Measurements from ENCODE around the gene COMMD1.
"Not testable (repeated sequence)": the region's sequence is repeated elsewhere in the genome, so short reads cannot be mapped to it uniquely, and the experiment has no call there.

Gene COMMD1

DNA sequence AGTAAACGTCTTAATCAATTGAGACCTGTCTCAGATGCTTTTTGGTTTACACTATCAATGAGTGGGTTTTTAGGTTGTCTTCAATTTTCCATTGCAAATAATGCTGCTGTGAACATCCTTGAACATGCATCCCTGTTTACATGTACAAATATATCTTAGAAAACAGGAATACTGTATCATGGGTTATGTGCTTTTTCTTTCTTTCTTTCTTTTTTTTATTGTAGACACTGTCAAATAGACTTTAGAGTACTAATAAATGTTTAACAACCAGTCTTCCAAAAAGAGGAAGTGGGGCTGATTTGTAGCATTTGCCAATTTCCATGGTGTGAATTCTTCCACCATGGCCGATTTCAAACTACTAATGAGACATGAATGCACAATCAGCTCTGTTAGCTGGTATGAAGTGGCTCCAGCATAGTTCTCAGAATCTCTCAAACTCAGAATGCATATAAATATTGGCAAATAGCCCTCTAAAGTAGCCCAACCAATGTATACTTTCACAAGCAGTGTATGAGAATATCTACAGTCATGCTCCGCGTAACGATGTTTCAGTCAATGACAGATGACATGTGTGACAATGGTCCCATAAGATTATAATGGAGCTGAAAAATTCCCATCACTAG, 240.1 kb downstream of the COMMD1 start:
- DNase-seq = no peak

DNA sequence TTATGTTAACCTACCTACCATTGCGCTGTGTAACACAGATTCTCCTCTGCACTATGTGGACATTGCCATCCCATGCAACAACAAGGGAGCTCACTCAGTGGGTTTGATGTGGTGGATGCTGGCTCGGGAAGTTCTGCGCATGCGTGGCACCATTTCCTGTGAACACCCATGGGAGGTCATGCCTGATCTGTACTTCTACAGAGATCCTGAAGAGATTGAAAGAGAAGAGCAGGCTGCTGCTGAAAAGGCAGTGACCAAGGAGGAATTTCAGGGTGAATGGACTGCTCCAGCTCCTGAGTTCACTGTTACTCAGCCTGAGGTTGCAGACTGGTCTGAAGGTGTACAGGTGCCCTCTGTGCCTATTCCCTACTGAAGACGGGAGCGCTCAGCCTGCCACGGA, 241.3 kb downstream of the COMMD1 start:
- DNase-seq = not testable (repeated sequence)

DNA sequence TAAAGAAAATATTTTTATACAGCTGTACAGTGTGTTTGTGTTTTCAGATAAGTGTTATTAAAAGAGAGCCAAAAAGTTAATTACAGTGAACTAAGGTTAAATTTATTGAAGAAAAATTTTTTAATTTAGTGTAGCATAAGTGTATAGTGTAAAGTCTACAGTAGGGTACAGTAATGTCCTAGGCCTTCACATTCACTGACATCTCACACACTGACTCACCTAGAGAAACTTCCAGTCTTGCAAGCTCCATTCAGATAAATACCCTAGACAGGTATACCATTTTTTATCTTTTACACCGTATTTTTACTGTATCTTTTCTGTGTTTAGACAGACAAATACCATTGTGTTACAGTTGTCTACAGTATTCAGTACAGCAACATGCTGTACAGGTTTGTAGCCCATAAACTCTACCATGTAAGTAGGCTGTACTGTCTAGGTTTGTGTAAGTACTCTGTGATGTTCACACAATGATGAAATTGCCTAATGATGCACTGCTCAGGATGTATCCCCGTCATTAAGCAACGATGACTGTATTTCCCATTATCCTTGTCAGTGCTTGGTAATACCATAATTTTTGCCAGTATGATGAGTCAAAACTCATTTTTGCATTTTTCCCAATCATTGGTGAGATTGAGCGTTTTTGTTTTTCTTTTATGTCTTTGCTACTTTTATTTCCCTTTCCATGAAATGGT, 242.3 kb downstream of the COMMD1 start:
- DNase-seq = no peak

DNA sequence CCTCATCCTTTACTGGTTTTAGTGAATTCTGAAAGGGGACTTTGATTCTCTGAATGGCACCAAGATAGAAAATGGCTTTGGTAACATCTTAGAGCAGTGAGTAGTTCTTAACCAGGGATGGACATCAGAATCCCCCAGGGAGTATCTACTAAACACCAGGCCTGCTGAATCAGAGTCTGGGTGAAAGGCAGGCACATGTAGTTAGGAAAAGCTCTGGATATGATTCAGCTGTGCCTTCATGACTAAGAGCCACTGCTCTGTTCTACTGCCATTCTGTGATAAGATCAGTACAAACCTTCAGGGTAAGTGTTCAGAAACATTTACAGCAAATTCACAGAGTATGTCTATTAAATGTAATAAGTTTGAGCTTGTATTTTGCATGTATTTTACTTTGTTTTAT, 244.2 kb downstream of the COMMD1 start:
- no peak for DNase-seq

DNA sequence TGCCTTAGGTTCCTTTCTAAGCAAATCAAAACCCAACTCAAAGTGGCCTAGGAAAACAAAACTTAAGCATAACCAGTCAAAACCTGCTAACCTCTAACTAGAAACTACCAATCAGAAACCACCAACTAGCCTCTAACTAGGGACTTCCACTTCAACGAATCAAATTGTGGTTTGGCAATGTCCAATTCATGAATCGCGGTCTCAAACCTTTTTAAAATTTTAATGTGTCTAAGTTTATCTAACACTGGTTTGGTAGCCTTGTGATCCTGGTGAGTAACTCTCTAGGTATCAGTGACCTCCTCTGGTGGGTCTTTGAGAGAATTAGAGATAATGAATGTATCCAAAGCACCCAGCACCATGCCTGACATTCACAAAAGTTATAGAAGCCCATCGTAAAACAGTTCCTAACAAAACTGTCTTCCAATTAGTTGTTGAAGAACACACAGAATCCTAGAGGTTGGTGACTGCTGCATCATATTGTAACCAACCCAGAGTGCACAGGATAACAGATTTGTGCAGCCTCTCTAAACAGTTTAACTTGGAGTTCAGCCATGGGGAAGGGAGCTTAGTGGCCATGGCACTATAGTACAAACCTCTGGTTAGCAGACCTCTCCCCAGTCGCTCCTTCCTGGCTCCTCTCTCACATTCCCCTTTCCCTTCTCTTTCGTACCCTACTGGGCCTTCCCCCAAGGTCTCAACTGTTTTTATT, 245.3 kb downstream of the COMMD1 start:
- DNase-seq = no peak

DNA sequence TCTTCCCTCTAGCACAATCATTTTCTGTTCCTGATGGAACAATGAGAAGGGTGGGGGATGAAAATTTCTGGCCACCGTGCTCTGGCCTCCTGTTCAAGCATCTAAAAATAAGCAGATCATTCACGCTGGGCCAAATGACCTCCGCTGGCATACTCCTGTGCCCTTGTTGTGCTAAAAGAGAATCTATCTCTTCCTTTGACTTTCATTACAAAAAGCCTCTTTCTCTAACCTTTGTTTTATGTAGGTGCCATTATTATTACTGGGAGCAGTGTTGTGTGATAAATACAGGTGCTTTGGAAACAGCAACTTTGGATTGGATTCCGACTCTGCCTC, 245.8 kb downstream of the COMMD1 start:
- no peak for DNase-seq

DNA sequence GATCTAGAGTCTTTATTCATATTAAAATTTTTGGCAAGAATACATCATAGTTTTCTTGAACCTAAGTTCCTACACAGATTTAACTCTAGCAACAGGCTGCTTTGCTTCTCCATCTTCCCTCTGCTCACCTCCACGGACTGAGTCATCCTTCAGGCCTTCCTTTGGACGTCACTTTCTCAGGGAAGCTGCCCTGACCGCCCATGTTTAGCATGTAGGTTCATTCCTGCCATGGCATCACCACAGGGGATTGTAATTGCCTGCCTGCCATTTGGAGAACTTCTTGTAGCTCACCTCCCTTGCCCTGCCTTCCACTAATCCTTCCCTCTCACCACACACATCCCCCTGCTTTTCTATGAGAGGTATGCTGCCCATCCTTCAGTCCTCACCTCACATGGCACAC, 246.5 kb downstream of the COMMD1 start:
- DNase-seq = no peak

DNA sequence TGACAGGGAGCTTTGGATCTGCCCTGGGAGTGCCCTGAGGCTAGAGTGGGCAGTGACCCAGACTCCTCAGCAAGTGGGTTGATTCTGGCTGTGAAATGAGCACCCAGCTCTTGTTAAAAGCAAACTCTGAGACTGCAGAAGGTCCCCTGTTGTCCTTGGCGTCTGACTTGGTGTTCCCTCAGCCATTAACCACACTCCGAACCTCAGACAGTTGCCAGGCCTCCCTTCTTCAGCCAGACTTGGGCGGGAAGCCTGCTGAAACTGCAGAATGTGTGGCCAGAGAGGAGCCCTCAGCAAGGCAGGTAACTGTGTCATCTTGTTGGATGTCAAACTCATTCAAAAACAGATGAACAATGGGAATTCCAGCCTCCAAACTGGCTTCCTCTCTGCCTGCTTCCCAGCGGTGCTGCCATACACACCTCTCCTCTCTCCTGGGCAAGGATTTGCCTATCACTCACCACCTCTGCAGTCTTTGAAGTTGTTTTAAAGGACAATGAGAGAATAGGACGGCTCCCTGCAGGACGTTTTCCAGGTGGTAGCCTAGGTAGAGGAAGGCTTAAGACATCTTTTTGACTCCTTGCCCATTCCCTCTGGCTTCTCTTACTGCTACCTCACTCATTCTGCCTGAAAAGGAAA, 251.5 kb downstream of the COMMD1 start:
- no peak for DNase-seq

DNA sequence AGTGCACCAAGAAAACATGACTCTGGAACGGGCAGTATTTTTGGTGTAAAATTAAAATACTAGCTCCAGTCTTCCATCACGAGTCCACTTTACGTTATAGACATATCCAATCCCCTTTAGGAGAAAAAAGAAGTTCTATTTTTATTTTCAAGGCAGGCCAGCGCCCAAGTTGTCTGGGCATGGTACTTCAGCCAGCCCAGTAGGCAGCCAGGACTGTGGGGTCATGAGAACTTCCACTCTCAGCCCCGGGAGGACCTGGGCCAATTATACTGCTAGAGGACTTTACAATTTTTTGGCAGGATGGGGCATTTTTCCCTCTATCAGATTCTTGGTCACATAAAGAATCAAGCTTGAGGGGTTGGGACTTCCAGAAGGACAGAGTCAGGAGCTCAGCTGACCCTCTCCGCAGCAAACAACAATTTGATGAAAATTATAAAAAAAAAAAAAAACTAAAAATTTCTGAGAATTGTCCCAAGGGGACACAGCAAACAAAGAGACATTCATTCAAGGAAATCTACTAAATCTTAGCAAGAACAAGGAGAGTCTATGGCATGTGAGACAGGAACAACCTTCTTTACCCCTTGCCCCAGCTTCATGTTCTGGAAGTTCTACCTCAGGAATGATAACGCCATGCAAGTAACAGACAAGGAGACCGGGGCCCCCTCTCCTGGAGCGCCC, 253.1 kb downstream of the COMMD1 start:
- no peak for DNase-seq

DNA sequence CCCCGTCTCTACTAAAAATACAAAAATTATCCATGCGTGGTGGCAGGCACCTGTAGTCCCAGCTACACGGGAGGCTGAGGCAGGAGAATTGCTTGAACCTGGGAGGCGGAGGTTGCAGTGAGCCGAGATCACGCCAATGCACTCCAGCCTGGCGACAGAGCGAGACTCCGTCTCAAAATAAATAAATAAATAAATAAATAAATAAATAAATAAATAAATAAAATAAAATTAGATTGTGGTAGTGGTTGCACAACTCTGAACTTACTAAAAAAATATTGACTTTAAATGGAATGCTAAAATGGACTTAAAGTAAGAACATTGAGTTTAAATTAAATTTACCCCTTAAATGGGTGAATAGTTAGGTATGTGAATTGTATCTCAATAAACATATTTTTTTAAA, 255.2 kb downstream of the COMMD1 start:
- not testable (repeated sequence) for DNase-seq

DNA sequence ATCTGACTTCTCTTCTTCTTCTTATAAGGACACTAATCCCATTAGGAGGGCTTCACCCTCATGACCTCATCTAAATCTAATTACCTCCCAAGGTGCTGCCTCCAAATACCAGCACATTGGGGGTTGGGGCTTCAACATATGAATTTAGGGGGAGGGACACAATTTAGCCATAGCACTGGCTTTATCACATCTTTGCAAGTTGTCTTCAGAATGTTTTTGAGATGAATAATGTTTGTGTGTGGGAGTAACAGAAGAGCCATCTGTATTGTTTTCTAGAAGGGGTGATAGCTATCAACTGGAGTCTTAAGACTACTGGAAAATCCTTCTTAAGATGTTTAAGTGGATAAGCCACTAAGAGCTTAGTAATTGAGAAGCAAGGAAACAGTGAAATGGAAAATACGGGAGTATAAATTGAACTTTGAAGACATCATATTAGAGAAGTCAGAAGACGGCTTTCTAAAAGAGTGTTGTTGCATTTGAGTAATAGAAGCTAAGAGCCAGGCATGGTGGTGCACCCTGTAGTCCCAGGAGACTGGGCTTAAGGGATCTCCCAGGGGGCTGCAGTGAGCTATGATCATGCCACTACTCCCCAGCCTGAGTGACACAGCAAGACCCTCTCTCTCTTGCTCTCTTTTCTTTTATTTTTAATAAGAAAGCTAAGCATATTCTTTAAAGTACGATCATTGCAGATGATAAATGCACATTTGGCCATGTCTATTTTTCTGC, 257.8 kb downstream of the COMMD1 start:
- DNase-seq = no peak

DNA sequence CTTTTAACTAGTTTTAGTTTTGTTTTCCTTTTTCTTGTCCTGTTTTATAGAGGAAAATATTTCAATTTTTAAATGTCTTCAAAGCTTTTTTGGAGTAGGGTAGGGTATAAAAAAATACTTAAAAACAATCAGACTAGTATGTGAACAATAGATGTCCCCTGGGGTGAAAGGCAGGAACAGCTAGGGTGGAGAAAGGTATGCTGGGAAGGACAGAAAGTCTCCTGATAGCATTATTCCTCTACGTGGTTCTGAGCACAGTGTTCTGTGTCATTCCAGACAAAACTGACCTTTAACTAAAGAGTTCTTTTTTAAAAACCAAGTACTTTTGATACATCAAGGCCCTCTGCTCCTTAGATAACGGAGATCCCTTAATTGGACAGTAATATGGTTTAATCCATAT, 258.4 kb downstream of the COMMD1 start:
- DNase-seq = no peak

DNA sequence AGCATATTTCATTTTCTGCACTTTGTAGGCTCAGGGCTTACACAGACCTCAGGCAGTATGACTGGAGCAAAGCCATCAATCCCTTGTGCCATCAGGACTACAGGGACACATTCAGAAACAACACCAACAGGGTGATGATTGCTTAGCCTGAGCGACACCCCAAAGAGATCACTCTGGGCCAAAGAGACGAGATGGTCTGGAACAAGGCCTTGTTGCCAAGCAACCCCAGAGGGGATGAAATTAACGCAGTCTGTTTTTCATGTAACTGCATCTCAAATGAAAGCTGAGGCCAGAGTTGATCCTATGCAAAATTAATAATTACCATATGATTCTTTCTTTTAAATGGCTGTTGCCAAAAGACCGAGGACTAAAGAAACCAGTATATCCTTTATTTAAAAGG, 270.3 kb downstream of the COMMD1 start:
- no peak for DNase-seq

DNA sequence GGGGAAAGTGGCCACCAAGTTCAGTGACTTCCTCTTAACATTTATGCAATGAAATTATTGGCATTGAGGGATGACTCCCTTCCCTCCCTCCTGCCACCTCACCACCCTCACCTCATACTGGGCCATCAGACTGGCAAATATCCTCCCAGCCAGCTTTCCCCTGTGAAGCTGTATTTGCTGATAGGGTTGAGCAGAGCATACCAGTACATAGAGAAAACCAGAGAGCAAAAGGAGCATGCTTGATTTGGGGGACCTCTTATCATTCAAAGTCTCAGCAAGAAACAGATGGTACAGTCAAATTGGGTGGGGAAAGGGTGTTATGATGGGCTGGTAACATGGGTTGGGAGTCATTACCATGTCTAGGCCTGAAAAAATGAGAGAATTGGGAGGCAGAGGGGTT, 271.3 kb downstream of the COMMD1 start:
- no peak for DNase-seq

DNA sequence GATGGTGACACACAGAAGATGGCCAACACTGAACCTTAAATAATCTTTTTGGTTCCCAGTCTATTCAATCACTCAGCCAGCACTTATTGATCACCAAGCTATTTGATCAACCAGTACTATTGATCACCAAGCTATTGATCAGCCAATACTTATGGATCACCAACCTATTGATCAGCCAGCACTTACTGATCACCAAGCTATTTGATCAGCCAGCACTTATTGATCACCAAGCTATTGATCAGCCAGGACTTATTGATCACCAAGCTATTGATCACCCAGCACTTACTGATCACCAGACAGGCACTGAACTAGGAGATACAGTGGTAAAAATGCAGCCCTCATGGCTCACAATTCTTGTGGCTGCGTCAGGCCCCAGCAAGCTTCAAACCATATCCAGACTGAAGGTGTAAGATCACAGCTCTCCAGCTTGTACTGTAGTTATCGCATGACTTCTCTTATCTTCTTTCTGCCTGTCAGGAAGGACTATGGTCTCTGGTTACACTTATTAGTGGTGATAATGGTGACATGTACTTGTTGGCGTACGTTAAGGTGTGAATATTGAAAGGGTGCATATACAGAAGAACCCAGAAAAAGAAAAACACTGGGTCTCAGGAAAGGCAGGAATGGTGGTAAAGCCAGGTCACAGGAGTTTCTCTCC, 272.0 kb downstream of the COMMD1 start:
- DNase-seq = no peak

DNA sequence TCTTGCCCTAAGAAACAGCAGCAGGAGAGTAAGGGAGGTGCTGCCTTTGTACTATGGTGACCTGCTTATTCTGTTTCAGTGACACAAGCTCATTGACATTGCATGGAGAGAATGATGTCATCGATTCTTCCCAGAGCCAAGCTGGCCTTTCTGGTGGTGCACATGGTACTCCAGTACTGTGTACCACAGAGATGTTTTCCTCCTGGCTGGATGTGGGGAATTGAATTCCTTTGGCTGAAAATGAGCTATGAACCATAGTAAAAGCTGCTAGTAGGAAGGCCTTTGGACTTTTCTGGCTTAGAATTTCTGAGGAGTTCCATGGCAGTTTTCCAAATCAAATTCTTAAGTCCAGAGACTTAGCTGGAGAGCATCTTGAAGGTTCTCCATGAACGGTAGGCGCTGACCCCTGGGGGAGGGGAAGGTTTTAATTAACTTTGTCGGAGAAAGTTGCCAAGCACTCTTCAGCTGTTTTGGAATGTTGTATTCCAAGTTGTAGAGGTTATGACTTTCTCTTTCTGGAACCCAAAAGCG, 273.3 kb downstream of the COMMD1 start:
- DNase-seq = no peak

DNA sequence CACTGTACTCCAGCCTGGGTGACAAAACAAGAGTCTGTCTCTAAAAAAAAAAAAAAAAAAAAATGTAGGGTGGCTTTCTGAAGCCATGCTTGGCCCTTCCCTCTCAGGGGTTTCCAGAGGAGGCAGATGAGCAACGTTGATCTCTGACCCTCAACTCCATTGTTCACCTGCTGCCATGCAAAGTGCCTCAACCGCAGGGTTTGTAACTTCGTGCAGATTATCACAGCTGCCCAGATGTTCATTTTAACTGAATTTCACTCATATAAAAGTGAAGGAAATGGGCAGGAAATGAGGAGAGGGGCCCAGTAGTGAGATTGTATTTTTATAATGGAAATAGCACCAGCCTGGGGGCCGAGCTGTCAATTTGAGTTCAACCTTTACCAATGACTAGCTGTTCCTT, 275.5 kb downstream of the COMMD1 start:
- no peak for DNase-seq

DNA sequence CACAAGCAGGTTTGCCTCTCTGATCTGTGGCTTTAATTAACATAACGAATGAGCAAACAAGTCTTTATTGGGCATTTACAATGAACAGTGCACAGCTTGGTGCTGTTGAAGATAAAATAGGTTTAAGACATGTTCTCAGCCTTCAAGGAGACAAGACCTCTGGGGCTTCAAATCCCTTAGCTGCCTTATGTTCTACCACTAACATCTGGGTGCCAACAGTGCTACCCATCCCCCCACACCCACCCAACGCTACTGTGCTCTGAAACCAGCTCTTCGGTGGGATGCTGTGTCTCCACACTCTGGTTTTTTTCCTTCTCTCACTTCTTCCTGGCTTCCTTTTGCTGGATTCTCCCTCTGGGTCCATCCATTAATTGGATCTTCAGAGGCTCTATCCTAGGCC, 276.4 kb downstream of the COMMD1 start:
- DNase-seq = no peak

DNA sequence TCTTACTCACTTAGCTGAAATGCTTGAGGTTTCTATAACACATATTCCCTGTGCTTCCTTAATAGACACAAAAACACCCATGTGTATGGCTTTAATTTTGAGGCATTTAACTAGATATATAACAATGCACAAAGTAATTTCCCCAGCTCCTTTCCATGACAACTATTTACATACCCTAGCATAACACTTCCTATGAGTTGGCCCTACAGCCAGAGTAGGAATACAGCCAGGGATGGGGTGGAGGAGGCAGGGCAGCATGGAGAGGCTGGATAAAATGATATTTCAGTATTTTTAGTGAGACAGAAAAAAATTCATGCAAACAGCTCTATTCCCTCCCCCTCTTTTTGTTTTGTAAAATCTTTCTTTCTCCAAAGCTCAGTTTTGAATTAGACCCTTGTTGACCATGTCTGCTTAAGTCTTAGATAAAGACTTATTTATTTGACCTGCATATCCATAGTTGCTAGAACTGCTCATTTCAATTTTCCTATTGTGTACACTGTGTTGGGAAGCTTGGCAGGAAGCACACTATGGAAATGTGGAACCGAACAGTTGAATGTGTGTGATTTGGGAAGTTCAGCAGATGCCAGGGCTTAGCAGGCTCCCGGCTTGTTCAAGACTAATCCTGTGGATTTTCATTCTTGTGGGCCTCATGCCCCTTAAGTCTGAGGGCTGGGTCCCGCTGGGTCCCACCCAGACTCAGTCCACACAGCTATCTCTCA, 279.2 kb downstream of the COMMD1 start:
- DNase-seq = no peak
